ENCODE results near the gene ELP4. TPM values are rescaled to one million over a fixed set of nuclear protein-coding genes. Genes with fewer than 3 reads are reported as not detected.

ELP4 gene
- total RNA-seq, 1 donor from 2014 or later, result 147 TPM

- no peak overlapping the region for H3K4me3 ChIP-seq
- H3K27ac ChIP-seq, result no peak overlapping the region
- Mint-ChIP-seq H3K9me3 (peaks cover 10% of the 10 kb centered on the region), H3K4me3 (no peak overlapping the region), H3K36me3 (peaks cover 25% of the 10 kb centered on the region), H3K4me1 (peaks cover 39% of the 10 kb centered on the region), H3K27me3 (ENCODE audit: insufficient read depth, low read depth) (no peaks in the 10 kb centered on the region), H3K27ac (no peak overlapping the region)
- no peaks in the 10 kb centered on the region for H3K9me3 ChIP-seq (ENCODE audit: low read depth)
- peak overlapping the region; percentile 5 for H3K4me2 ChIP-seq
- H2AFZ ChIP-seq (replicated peaks), result no peak overlapping the region
- H3K9ac ChIP-seq, result no peak overlapping the region
- peaks cover 34% of the 10 kb centered on the region for H3K79me2 ChIP-seq (ENCODE audit: low read depth)
- H4K20me1 ChIP-seq (ENCODE audit: low read depth), result no peaks in the 10 kb centered on the region
- no peak for DNase-seq (ENCODE audit: low spot score)
- TF ChIP-seq EZH2phosphoT487 (IDR thresholded peaks at IDR 0.05) (no peak), CTCF (IDR thresholded peaks at IDR 0.05) (no peak), EZH2 (IDR thresholded peaks at IDR 0.05) (no peak)
- no peaks in the 10 kb centered on the region for H3K27me3 ChIP-seq
- peaks cover 14% of the 10 kb centered on the region for H3K36me3 ChIP-seq
- H3K4me1 ChIP-seq, result peaks cover 56% of the 10 kb centered on the region
- H3F3A ChIP-seq (ENCODE audit: low read depth), result peaks cover 16% of the 10 kb centered on the region
Observed at GRCh38 chr11:31606893-31607292, 97.3 kb downstream of the ELP4 start.

- peaks cover 30% of the 10 kb centered on the region for H3K79me2 ChIP-seq (ENCODE audit: low read depth)
- no peak overlapping the region for H3K4me3 Mint-ChIP-seq
Observed at GRCh38 chr11:31607914-31608313, 98.3 kb downstream of the ELP4 start.

GRCh38 chr11:31608995-31609394 is 99.4 kb downstream of the ELP4 start:
- H3K27me3 ChIP-seq, result no peaks in the 10 kb centered on the region
- H3K4me1 Mint-ChIP-seq, result peaks cover 21% of the 10 kb centered on the region
- peaks cover 12% of the 10 kb centered on the region for H3F3A ChIP-seq (ENCODE audit: low read depth)
- TF ChIP-seq CTCF (IDR thresholded peaks at IDR 0.05), result no peak
- no peak for TF ChIP-seq EZH2 (IDR thresholded peaks at IDR 0.05)
- TF ChIP-seq EZH2phosphoT487 (IDR thresholded peaks at IDR 0.05), result no peak
- H3K4me1 ChIP-seq, result peaks cover 48% of the 10 kb centered on the region
- no peaks in the 10 kb centered on the region for H3K9me3 ChIP-seq (ENCODE audit: low read depth)
- no peak overlapping the region for H3K4me3 Mint-ChIP-seq
- H3K27ac Mint-ChIP-seq, result no peak overlapping the region
- H3K4me2 ChIP-seq, result no peak overlapping the region
- H3K27me3 Mint-ChIP-seq (ENCODE audit: insufficient read depth, low read depth), result no peaks in the 10 kb centered on the region
- no peaks in the 10 kb centered on the region for H4K20me1 ChIP-seq (ENCODE audit: low read depth)
- H3K4me3 ChIP-seq, result no peak overlapping the region
- H3K9ac ChIP-seq, result no peak overlapping the region
- no peak for DNase-seq (ENCODE audit: low spot score)
- peaks cover 25% of the 10 kb centered on the region for H3K36me3 Mint-ChIP-seq
- peaks cover 24% of the 10 kb centered on the region for H3K79me2 ChIP-seq (ENCODE audit: low read depth)
- H3K36me3 ChIP-seq, result peaks cover 10% of the 10 kb centered on the region
- H3K9me3 Mint-ChIP-seq, result peaks cover 10% of the 10 kb centered on the region
- H3K27ac ChIP-seq, result no peak overlapping the region
- no peak overlapping the region for H2AFZ ChIP-seq (replicated peaks)

More at GRCh38 chr11:31607914-31608313, 98.3 kb downstream of the ELP4 start:
- Histone ChIP-seq H3K9me3 (ENCODE audit: low read depth) (no peaks in the 10 kb centered on the region), H3K9ac (no peak overlapping the region), H4K20me1 (ENCODE audit: low read depth) (no peaks in the 10 kb centered on the region), H3F3A (ENCODE audit: low read depth) (peaks cover 12% of the 10 kb centered on the region), H3K4me1 (peaks cover 57% of the 10 kb centered on the region), H3K27ac (no peak overlapping the region), H2AFZ (replicated peaks) (no peak overlapping the region), H3K4me2 (no peak overlapping the region), H3K27me3 (no peaks in the 10 kb centered on the region), H3K36me3 (peaks cover 14% of the 10 kb centered on the region), H3K4me3 (no peak overlapping the region)
- DNase-seq (ENCODE audit: low spot score), result no peak
- Mint-ChIP-seq H3K27me3 (ENCODE audit: insufficient read depth, low read depth) (no peaks in the 10 kb centered on the region), H3K27ac (no peak overlapping the region), H3K36me3 (peaks cover 25% of the 10 kb centered on the region), H3K4me1 (peaks cover 30% of the 10 kb centered on the region), H3K9me3 (peaks cover 10% of the 10 kb centered on the region)
- no peak for TF ChIP-seq EZH2phosphoT487 (IDR thresholded peaks at IDR 0.05)
- no peak for TF ChIP-seq CTCF (IDR thresholded peaks at IDR 0.05)
- TF ChIP-seq EZH2 (IDR thresholded peaks at IDR 0.05), result no peak

Data from neural progenitor cell (in vitro differentiated cells).